Mononuclear cell (primary cell): ENCODE measurements around the gene DDB1. TPM values are rescaled to one million over a fixed set of nuclear protein-coding genes. Genes with fewer than 3 reads are reported as not detected.

Experiments
- H3K27me3 ChIP-seq: 2 replicates; pipeline ENCODE4 v1.6.0; 2011; ENCODE audit warnings: low read length, control low read depth; ENCODE audit not compliant: insufficient read depth
- H3K4me1 ChIP-seq: 2 replicates; pipeline ENCODE4 v1.5.1; 2011; ENCODE audit warnings: mild to moderate bottlenecking, low read length, control low read depth; ENCODE audit not compliant: insufficient read depth
- H3K4me3 ChIP-seq: 2 replicates; pipeline ENCODE4 v1.5.1; 2011; ENCODE audit warnings: mild to moderate bottlenecking, low read length, moderate library complexity
- H3K9me3 ChIP-seq: 2 replicates; pipeline ENCODE4 v1.5.1; 2011; ENCODE audit warnings: low read depth, mild to moderate bottlenecking, control low read depth, low read length
- total RNA-seq: library from RNA; depleted of rRNA; stranded (reverse); fragments of >200 nt; gene quantifications from one replicate; pipeline ENCODE4 v1.2.3, GENCODE V29; 2012

DDB1 gene
- total RNA-seq, 1 donor, result 89.8 TPM

DNA sequence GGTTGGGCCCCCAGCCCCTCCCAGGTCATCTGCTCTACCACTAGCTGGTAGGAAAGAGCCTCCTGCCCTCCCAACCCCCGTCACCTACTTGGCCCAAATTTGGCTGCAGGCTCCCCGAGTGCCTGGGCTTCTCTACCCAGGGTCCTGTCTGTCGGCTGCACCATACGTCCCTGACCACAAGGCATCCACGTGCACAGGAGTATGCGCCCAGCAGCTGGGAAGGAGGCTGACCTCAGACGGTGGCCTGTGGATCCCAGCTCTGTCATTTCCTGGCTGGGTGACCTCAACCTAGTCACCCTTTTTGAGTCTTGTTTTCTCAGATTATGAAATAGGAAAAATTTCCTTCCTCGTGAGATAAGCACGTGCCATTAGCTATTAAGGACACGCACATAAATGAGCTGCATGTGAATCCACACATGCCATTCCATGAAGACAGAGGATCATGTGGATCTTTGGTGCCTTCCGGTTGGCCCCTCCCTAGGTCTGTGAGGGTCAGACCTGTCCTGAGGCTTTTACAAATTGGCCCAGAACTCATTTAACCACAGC is 15.1 kb upstream of the DDB1 start:
- Histone ChIP-seq H3K27me3 (no peaks in the 10 kb centered on the region), H3K9me3 (no peaks in the 10 kb centered on the region), H3K4me3 (no peak overlapping the region), H3K4me1 (peaks cover 19% of the 10 kb centered on the region)

DNA sequence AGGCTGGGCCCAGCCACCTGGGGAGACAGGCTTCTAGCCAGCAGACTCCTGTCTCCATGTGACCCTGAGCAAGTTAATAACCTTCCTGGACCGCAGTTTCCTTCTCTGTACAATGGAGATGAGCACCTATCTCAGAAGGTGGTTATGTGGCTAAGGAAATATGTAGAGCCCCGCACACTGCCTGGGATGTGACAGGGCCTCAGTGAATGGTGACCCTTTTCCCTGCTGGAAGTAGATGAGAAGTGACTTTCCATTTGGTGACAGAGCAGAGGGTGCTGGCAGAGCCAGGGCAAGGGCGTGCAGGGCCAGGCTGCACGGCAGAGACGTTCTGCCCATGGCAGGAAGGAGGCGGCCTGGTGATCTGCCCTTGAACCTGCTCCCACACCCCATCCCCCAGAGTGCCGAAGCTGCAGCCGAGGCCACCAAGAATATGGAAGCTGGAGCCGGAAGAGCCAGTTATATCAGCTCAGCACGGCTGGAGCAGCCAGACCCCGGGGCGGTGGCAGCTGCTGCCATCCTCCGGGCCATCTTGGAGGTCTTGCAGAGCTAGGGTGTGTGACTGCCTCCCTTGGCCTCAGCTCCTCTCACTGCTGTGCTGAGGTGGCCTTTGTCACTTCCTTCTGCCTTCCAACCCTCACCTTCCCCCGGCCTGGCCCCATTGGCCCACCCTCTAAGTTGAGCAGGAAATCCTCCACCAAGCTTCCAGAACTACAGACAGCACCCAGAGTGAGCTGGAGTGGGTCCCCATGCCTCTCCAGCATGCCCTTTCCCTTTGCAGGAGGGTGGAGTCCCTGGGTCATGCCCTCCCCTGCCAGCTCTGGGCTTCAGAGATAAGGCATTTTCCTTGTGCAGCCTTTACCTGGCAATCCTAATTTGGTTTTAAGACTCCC is 13.3 kb upstream of the DDB1 start:
- no peaks in the 10 kb centered on the region for H3K9me3 ChIP-seq
- no peak overlapping the region for H3K4me3 ChIP-seq
- H3K4me1 ChIP-seq, result peaks cover 19% of the 10 kb centered on the region
- H3K27me3 ChIP-seq, result no peaks in the 10 kb centered on the region

GRCh38 chr11:61345170-61345610 is 12.3 kb upstream of the DDB1 start:
- no peak overlapping the region for H3K4me3 ChIP-seq
- H3K27me3 ChIP-seq, result no peaks in the 10 kb centered on the region
- H3K9me3 ChIP-seq, result no peaks in the 10 kb centered on the region
- H3K4me1 ChIP-seq, result peaks cover 19% of the 10 kb centered on the region

GRCh38 chr11:61343792-61344745 is 11.2 kb upstream of the DDB1 start:
- Histone ChIP-seq H3K4me1 (peaks cover 19% of the 10 kb centered on the region), H3K27me3 (no peaks in the 10 kb centered on the region), H3K4me3 (no peak overlapping the region), H3K9me3 (no peaks in the 10 kb centered on the region)

- H3K27me3 ChIP-seq, result no peaks in the 10 kb centered on the region
- H3K9me3 ChIP-seq, result no peaks in the 10 kb centered on the region
- peaks cover 3% of the 10 kb centered on the region for H3K4me1 ChIP-seq
- no peak overlapping the region for H3K4me3 ChIP-seq
Measured at GRCh38 chr11:61342207-61342803, 9.4 kb upstream of the DDB1 start.

DNA sequence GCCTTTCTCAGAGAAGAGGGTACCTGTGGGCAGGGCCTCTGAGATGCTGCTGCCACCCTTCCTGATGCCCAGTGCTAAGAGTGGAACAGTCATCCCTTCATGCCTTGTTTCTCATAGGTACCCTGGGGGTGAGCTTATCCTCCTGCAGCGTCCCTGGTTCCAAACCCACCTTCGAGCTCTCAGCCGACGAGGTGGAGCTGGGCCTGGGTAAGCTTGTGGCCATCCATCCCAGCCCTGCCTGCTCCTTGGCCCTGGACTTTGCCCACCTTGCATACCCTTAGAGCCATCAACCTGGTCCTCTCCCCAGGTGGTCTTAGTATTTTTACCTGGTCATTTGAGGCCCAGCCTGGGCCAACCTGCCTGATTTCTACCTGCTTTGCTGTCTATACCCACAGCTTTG is 8.8 kb upstream of the DDB1 start:
- Histone ChIP-seq H3K4me1 (no peaks in the 10 kb centered on the region), H3K4me3 (no peak overlapping the region)

GRCh38 chr11:61340979-61341378 is 8.1 kb upstream of the DDB1 start:
- Histone ChIP-seq H3K9me3 (no peaks in the 10 kb centered on the region), H3K27me3 (no peaks in the 10 kb centered on the region), H3K4me3 (no peak overlapping the region), H3K4me1 (peaks cover 5% of the 10 kb centered on the region)

More for the DNA sequence above, 8.8 kb upstream of the DDB1 start:
- H3K9me3 ChIP-seq, result no peaks in the 10 kb centered on the region
- no peaks in the 10 kb centered on the region for H3K27me3 ChIP-seq

GRCh38 chr11:61339490-61339878 is 6.6 kb upstream of the DDB1 start:
- no peaks in the 10 kb centered on the region for H3K9me3 ChIP-seq
- no peak overlapping the region for H3K4me3 ChIP-seq
- peaks cover 6% of the 10 kb centered on the region for H3K4me1 ChIP-seq
- no peaks in the 10 kb centered on the region for H3K27me3 ChIP-seq

GRCh38 chr11:61338783-61339489 is 6.0 kb upstream of the DDB1 start:
- Histone ChIP-seq H3K9me3 (no peaks in the 10 kb centered on the region), H3K27me3 (no peaks in the 10 kb centered on the region), H3K4me3 (no peak overlapping the region), H3K4me1 (peaks cover 8% of the 10 kb centered on the region)

DNA sequence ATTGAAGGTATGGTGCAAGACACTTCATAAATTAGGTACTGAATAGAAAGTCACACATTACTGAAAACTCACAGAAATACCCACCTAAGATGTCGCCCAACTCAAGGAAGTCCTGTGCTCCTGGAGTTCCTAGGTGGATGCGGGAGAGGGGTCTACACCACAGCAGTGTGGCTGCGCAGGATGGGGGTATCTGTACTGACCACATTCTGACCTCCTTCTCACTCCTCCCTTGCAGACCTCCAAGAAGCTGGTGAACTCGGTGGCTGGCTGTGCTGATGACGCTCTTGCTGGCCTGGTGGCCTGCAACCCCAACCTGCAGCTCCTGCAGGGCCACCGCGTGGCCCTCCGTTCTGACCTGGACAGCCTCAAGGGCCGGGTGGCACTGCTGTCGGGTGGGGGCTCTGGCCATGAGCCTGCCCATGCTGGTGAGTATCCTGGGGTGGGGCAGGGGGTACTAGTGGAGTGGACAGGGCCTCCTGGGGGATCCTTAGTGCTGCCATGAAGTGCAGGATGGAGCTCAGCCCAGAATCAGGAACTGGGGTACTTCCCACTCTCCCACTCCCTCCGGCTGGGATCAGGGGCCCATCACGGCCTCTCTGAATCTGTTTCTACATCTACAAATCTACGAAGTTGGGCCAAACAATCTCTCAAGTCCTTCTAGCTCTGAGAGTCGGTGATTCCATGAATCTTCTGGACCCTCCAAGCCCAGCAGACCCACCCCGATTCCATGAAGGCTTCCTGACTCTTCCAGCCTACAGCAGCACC is 5.0 kb upstream of the DDB1 start:
- Histone ChIP-seq H3K4me3 (no peak overlapping the region), H3K27me3 (no peaks in the 10 kb centered on the region), H3K9me3 (no peaks in the 10 kb centered on the region), H3K4me1 (peaks cover 16% of the 10 kb centered on the region)

GRCh38 chr11:61336171-61336935 is 3.4 kb upstream of the DDB1 start:
- peaks cover 28% of the 10 kb centered on the region for H3K4me1 ChIP-seq
- H3K4me3 ChIP-seq, result no peak overlapping the region
- H3K9me3 ChIP-seq, result no peaks in the 10 kb centered on the region
- H3K27me3 ChIP-seq, result no peaks in the 10 kb centered on the region

- Histone ChIP-seq H3K9me3 (no peaks in the 10 kb centered on the region), H3K4me3 (no peak overlapping the region), H3K4me1 (peaks cover 33% of the 10 kb centered on the region), H3K27me3 (no peaks in the 10 kb centered on the region)
Measured at GRCh38 chr11:61335355-61335710, 2.4 kb upstream of the DDB1 start.
